ENCODE measurements around the gene IRGM.

- TF ChIP-seq CTCF (IDR thresholded peaks at IDR 0.05; ENCODE audit: borderline replicate concordance, extremely low read depth, low read length, poor library complexity, severe bottlenecking), result no peak
- TF ChIP-seq EZH2 (IDR thresholded peaks at IDR 0.05; ENCODE audit: borderline replicate concordance, low read depth, low read length, severe bottlenecking), result no peak
Observed at GRCh38 chr5:150797384-150797783, 48.9 kb upstream of the IRGM start.
